Measurements from ENCODE around the gene RNF14.

- TF ChIP-seq CSDC2 (CRISPR knock-in tag; IDR thresholded peaks at IDR 0.05) (no peak), PPARA (CRISPR knock-in tag; IDR thresholded peaks at IDR 0.05; ENCODE audit: borderline replicate concordance) (no peak), PATZ1 (CRISPR knock-in tag; IDR thresholded peaks at IDR 0.05; ENCODE audit: borderline replicate concordance) (no peak), RARB (CRISPR knock-in tag; IDR thresholded peaks at IDR 0.05) (no peak), ISL1 (CRISPR knock-in tag; IDR thresholded peaks at IDR 0.05) (no peak), ZFP30 (CRISPR knock-in tag; IDR thresholded peaks at IDR 0.05) (no peak), GLIS3 (CRISPR knock-in tag; IDR thresholded peaks at IDR 0.05) (no peak)
These were observed 47.7 kb downstream of the RNF14 start for GRCh38 chr5:142016556-142016955.
